ENCODE data around the gene TNK1. TPM values are rescaled to one million over a fixed set of nuclear protein-coding genes. Genes with fewer than 3 reads are reported as not detected.
A peak's percentile ranks its signal among the peaks of the same experiment; 100 is the strongest.

Gene TNK1
- total RNA-seq, 8 experiments from 2014 or later: 1.3 to 8.6 (median 2.4) TPM

- in situ Hi-C loops (cut with MboI; ENCODE audit: low pct_unique_long_range_greater_than_20kb in 2 of 9, low sequenced_read_pairs in 9 of 9, unreplicated experiment in 9 of 9): no loop called here
- peak overlapping the region; percentile 16 to 29 (median 23) for H3K4me3 ChIP-seq
- WGBS, 10 experiments: 19% methylated on average over 9 of the region's 65 CpGs; no CpG with 5 or more reads in 9 of the 10 experiments
- peaks cover 10 to 15% of the 10 kb centered on the region in 2 donors for H3K4me1 ChIP-seq (replicated peaks in 1 of 2)
- peak in 7 of 8 experiments; percentile 75 to 97 (median 94) for ATAC-seq (replicated peaks in 6 of 8)
- no peak overlapping the region for H3K27ac ChIP-seq
These were observed 3.0 kb downstream of the TNK1 start for GRCh38 chr17:7383742-7384488.

GRCh38 chr17:7384489-7385081 lies 3.7 kb downstream of the TNK1 start:
- peak in 2 of 8 experiments; percentile 4 to 7 for ATAC-seq (replicated peaks in 6 of 8)

GRCh38 chr17:7388856-7389255 lies 8.0 kb downstream of the TNK1 start:
- WGBS, 10 experiments: 80 to 93% (median 89%) methylated on average over 3 to 4 of the region's 10 CpGs; no CpG with 5 or more reads in 6 of the 10 experiments
- no peak overlapping the region for H3K4me3 ChIP-seq
- peaks cover 14 to 16% of the 10 kb centered on the region in 2 donors for H3K4me1 ChIP-seq (replicated peaks in 1 of 2)
- in situ Hi-C loops (cut with MboI; ENCODE audit: low pct_unique_long_range_greater_than_20kb in 2 of 9, low sequenced_read_pairs in 9 of 9, unreplicated experiment in 9 of 9): no loop called here
- H3K27ac ChIP-seq: no peak overlapping the region
- ATAC-seq (replicated peaks in 6 of 8): no peak

More at GRCh38 chr17:7384489-7385081, 3.7 kb downstream of the TNK1 start:
- H3K4me1 ChIP-seq (replicated peaks in 1 of 2): peaks cover 10 to 15% of the 10 kb centered on the region in 2 donors
- peak overlapping the region; percentile 16 to 29 (median 23) for H3K4me3 ChIP-seq
- no peak overlapping the region for H3K27ac ChIP-seq
- 50 to 92% methylated on average over 2 to 5 of the region's 23 CpGs; no CpG with 5 or more reads in 8 of the 10 experiments for WGBS, 10 experiments
- in situ Hi-C loops (cut with MboI; ENCODE audit: low pct_unique_long_range_greater_than_20kb in 2 of 9, low sequenced_read_pairs in 9 of 9, unreplicated experiment in 9 of 9): no loop called here

GRCh38 chr17:7389924-7390910 lies 9.3 kb downstream of the TNK1 start:
- in situ Hi-C loops (cut with MboI; ENCODE audit: low pct_unique_long_range_greater_than_20kb in 2 of 9, low sequenced_read_pairs in 9 of 9, unreplicated experiment in 9 of 9): no loop called here
- WGBS, 10 experiments: 55 to 100% (median 70%) methylated on average over 2 to 6 of the region's 19 CpGs; no CpG with 5 or more reads in 5 of the 10 experiments
- Histone ChIP-seq H3K4me1 (replicated peaks in 1 of 2) (peaks cover 11 to 12% of the 10 kb centered on the region in 2 donors), H3K27ac (no peak overlapping the region), H3K4me3 (no peak overlapping the region)
- ATAC-seq (replicated peaks in 6 of 8): no peak

GRCh38 chr17:7391307-7391706 lies 10.4 kb downstream of the TNK1 start:
- ATAC-seq (replicated peaks in 6 of 8): no peak
- Histone ChIP-seq H3K27ac (no peak overlapping the region), H3K4me1 (replicated peaks in 1 of 2) (peaks cover 14 to 15% of the 10 kb centered on the region in 2 donors), H3K4me3 (no peak overlapping the region)
- 62 to 100% (median 85%) methylated on average over 2 of the region's 2 CpGs; no CpG with 5 or more reads in 5 of the 10 experiments for WGBS, 10 experiments
- in situ Hi-C loops (cut with MboI; ENCODE audit: low pct_unique_long_range_greater_than_20kb in 2 of 9, low sequenced_read_pairs in 9 of 9, unreplicated experiment in 9 of 9): no loop called here

GRCh38 chr17:7392696-7393612 lies 12.1 kb downstream of the TNK1 start:
- WGBS, 10 experiments: 60 to 100% (median 96%) methylated on average over 1 to 6 of the region's 42 CpGs; no CpG with 5 or more reads in 5 of the 10 experiments
- in situ Hi-C loops (cut with MboI; ENCODE audit: low pct_unique_long_range_greater_than_20kb in 2 of 9, low sequenced_read_pairs in 9 of 9, unreplicated experiment in 9 of 9): no loop called here
- ATAC-seq (replicated peaks in 6 of 8): no peak
- Histone ChIP-seq H3K4me3 (peak overlapping the region in 3 of 5 donors; percentile 42 to 56 (median 55)), H3K27ac (no peak overlapping the region), H3K4me1 (replicated peaks in 1 of 2) (peaks cover 14 to 15% of the 10 kb centered on the region in 2 donors)

GRCh38 chr17:7393613-7394451 lies 12.9 kb downstream of the TNK1 start:
- Histone ChIP-seq H3K4me3 (peak overlapping the region; percentile 42 to 64 (median 55)), H3K4me1 (replicated peaks in 1 of 2) (peaks cover 14 to 15% of the 10 kb centered on the region in 2 donors), H3K27ac (peak overlapping the region; percentile 29 to 75)
- ATAC-seq (replicated peaks in 6 of 8): peak; percentile 20 to 49 (median 33)
- WGBS, 10 experiments: 0 to 9% methylated on average over 2 to 21 of the region's 48 CpGs; no CpG with 5 or more reads in 8 of the 10 experiments
- in situ Hi-C loops (cut with MboI; ENCODE audit: low pct_unique_long_range_greater_than_20kb in 2 of 9, low sequenced_read_pairs in 9 of 9, unreplicated experiment in 9 of 9): no loop called here

- peaks cover 14 to 15% of the 10 kb centered on the region in 2 donors for H3K4me1 ChIP-seq (replicated peaks in 1 of 2)
- 0 to 2% methylated on average over 2 to 18 of the region's 71 CpGs; no CpG with 5 or more reads in 8 of the 10 experiments for WGBS, 10 experiments
- H3K27ac ChIP-seq: peak within 1 kb of the TSS; percentile 75 to 80
- in situ Hi-C loops (cut with MboI; ENCODE audit: low pct_unique_long_range_greater_than_20kb in 2 of 9, low sequenced_read_pairs in 9 of 9, unreplicated experiment in 9 of 9): no loop called here
- ATAC-seq (replicated peaks in 6 of 8): peak; percentile 87 to 90 (median 89)
- peak within 1 kb of the TSS; percentile 42 to 64 (median 55) for H3K4me3 ChIP-seq
These were observed 13.7 kb downstream of the TNK1 start, which contains the start of gene PLSCR3 for GRCh38 chr17:7394452-7395191. Gene PLSCR3 (minus strand): TSS chr17:7394525. CDS start chr17:7394110, 415 bp downstream.

- 69 to 100% (median 83%) methylated on average over 1 to 3 of the region's 4 CpGs; no CpG with 5 or more reads in 6 of the 10 experiments for WGBS, 10 experiments
- H3K4me3 ChIP-seq: no peak overlapping the region
- H3K27ac ChIP-seq: no peak overlapping the region
- in situ Hi-C loops (cut with MboI; ENCODE audit: low pct_unique_long_range_greater_than_20kb in 2 of 9, low sequenced_read_pairs in 9 of 9, unreplicated experiment in 9 of 9): no loop called here
- ATAC-seq (replicated peaks in 6 of 8): no peak
- H3K4me1 ChIP-seq (replicated peaks in 1 of 2): peaks cover 14 to 15% of the 10 kb centered on the region in 2 donors
These were observed 15.3 kb downstream of the TNK1 start for GRCh38 chr17:7396147-7396546.

GRCh38 chr17:7398612-7399011 lies 17.7 kb downstream of the TNK1 start:
- H3K4me1 ChIP-seq (replicated peaks in 1 of 2): peaks cover 15 to 17% of the 10 kb centered on the region in 2 donors
- in situ Hi-C loops (cut with MboI; ENCODE audit: low pct_unique_long_range_greater_than_20kb in 2 of 9, low sequenced_read_pairs in 9 of 9, unreplicated experiment in 9 of 9): no loop called here
- H3K4me3 ChIP-seq: no peak overlapping the region
- WGBS, 10 experiments: 70 to 100% (median 100%) methylated on average over 1 to 2 of the region's 2 CpGs; no CpG with 5 or more reads in 5 of the 10 experiments
- ATAC-seq (replicated peaks in 6 of 8): no peak
- no peak overlapping the region for H3K27ac ChIP-seq
